ENCODE measurements around the gene YIF1B. TPM values are rescaled to one million over a fixed set of nuclear protein-coding genes. Genes with fewer than 3 reads are reported as not detected.

Gene YIF1B
- total RNA-seq, 3 donors from 2014 or later = 21.4 to 31.5 (median 23.9) TPM

DNA sequence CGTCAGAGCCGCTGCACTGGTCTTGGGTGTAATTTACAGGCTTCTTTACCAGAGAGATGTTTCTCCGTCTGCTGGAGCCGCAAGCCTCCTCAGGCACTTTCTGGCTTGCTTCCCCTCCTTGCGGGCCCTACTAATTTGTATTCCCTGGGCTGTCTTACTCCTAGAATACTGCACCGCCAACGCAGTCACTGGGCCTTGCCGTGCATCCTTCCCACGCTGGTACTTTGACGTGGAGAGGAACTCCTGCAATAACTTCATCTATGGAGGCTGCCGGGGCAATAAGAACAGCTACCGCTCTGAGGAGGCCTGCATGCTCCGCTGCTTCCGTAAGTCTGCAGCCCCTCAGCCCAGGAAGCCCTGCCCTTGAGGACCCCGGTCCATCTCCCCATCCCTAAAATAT, 25.8 kb downstream of the YIF1B start:
- intact Hi-C loops (cut with DNase I, micrococcal nuclease) = no loop called here
- no peak for ATAC-seq
- H3K9me3 ChIP-seq = no peaks in the 10 kb centered on the region
- no peak overlapping the region for H3K4me3 ChIP-seq
- TF ChIP-seq, protein P1, sequence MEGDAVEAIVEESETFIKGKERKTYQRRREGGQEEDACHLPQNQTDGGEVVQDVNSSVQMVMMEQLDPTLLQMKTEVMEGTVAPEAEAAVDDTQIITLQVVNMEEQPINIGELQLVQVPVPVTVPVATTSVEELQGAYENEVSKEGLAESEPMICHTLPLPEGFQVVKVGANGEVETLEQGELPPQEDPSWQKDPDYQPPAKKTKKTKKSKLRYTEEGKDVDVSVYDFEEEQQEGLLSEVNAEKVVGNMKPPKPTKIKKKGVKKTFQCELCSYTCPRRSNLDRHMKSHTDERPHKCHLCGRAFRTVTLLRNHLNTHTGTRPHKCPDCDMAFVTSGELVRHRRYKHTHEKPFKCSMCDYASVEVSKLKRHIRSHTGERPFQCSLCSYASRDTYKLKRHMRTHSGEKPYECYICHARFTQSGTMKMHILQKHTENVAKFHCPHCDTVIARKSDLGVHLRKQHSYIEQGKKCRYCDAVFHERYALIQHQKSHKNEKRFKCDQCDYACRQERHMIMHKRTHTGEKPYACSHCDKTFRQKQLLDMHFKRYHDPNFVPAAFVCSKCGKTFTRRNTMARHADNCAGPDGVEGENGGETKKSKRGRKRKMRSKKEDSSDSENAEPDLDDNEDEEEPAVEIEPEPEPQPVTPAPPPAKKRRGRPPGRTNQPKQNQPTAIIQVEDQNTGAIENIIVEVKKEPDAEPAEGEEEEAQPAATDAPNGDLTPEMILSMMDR (IDR thresholded peaks at IDR 0.05) = no peak
- no peaks in the 10 kb centered on the region for H3K4me1 ChIP-seq (ENCODE audit: low read depth)
- H3K36me3 ChIP-seq (ENCODE audit: low read depth) = no peaks in the 10 kb centered on the region
- DNase-seq = no peak

DNA sequence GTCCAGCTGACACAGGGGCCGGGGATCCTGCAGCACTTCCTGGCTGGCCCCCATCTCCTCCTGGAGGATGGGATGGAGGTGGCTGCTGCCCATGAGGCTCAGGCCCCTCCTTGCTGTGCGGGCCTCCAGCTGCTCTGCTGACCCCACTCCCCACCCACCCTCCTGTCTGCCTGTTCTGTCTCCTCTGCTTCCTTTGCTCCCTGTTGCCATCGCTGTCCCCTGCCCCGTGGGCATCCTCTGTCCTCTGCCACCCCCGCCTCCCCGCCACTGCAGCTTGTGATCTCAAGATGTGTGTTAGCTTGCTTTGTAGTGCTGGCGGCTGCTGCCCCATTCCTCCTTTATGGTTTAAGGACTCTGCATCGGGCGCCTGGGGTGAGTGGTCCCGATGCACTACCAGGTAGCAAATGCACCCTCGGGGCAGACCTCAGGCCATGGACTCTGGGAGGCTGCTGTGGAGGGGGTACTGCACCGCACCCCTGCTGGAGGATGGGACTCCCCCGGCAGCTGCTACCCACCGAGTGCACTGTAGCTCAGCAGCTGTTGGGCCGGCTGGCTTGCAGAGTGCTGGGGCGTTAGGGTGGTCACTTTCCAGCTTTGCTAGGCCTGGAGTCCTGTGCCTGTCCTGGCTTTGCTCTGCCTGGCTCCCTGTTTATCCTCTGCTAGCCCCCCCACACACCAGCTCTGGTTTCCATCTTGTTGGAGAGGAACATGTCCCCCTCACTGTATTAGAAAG, 27.5 kb downstream of the YIF1B start:
- DNase-seq = no peak
- no peaks in the 10 kb centered on the region for H3K36me3 ChIP-seq (ENCODE audit: low read depth)
- TF ChIP-seq, protein P1 (IDR thresholded peaks at IDR 0.05) = no peak
- no peak overlapping the region for H3K4me3 ChIP-seq
- H3K9me3 ChIP-seq = no peaks in the 10 kb centered on the region
- no peak for ATAC-seq
- no peaks in the 10 kb centered on the region for H3K4me1 ChIP-seq (ENCODE audit: low read depth)
- intact Hi-C loops (cut with DNase I, micrococcal nuclease) = no loop called here

- DNase-seq = no peak
- TF ChIP-seq, protein P1 (IDR thresholded peaks at IDR 0.05) = no peak
- no peak for ATAC-seq
- Histone ChIP-seq H3K4me1 (ENCODE audit: low read depth) (no peaks in the 10 kb centered on the region), H3K9me3 (no peaks in the 10 kb centered on the region), H3K4me3 (no peak overlapping the region), H3K36me3 (ENCODE audit: low read depth) (no peaks in the 10 kb centered on the region)
- intact Hi-C loops (cut with DNase I, micrococcal nuclease) = no loop called here
Measured at GRCh38 chr19:38287604-38288003, 28.1 kb downstream of the YIF1B start.

DNA sequence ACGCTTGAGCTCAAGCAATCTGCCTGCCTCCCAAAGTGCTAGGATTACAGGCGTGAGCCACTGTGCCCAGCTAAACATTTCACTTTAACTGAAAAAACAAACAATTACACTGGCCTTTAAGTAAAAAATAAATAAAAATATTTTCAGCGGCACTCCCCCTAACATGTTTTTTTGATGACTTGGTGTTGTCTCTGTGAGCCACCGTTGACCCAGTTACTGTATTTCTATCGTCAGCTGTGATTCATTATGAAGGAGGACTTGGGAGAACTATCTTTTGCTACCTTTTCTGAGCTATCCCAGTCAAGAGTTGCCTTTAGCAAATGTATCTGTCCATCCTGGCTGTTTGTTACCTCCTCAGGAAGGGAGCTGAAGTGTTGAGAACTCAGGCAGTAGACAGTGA, 30.2 kb downstream of the YIF1B start:
- ATAC-seq (no peak), DNase-seq (no peak)
- no peak overlapping the region for H3K4me3 ChIP-seq
- H3K36me3 ChIP-seq (ENCODE audit: low read depth) = no peaks in the 10 kb centered on the region
- H3K4me1 ChIP-seq (ENCODE audit: low read depth) = peaks cover 6% of the 10 kb centered on the region
- H3K9me3 ChIP-seq = no peaks in the 10 kb centered on the region
- intact Hi-C loops (cut with DNase I, micrococcal nuclease) = no loop called here
- TF ChIP-seq, protein P1 (IDR thresholded peaks at IDR 0.05) = no peak

DNA sequence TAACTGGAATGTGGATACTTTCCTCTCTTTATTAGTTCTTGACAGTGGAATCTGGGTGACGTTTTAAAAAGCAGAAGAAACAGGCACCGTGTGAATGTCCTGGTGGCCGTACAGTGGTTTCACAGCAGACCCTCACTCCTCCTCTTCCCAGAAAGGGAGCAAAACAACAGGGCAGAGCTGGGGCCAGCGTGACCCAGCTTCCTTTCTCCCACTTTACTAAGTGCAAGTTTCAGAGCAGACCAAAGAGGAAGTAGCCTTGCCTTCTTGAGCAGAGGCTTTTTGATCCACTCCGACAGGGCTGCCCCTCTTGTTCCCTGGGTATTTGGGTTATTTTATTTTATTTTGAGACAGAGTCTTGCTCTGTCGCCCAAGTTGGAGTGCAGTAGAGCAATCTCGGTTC, 31.3 kb downstream of the YIF1B start:
- H3K36me3 ChIP-seq (ENCODE audit: low read depth) = no peaks in the 10 kb centered on the region
- intact Hi-C loops (cut with DNase I, micrococcal nuclease) = no loop called here
- DNase-seq (no peak), ATAC-seq (peak; percentile 33)
- no peak overlapping the region for H3K4me3 ChIP-seq
- no peaks in the 10 kb centered on the region for H3K9me3 ChIP-seq
- peaks cover 11% of the 10 kb centered on the region for H3K4me1 ChIP-seq (ENCODE audit: low read depth)
- TF ChIP-seq, protein P1 (IDR thresholded peaks at IDR 0.05) = no peak

Data from mucosa of descending colon (tissue), 3 donors.